GM12878 (cell line): ENCODE data around the gene LRRC47.

Source experiments
- CTCF ChIP-seq, 3 experiments: IDR thresholded peaks in 2 of 3; conservative IDR thresholded peaks in 1 of 3; 2 replicates each; pipeline ENCODE4 v1.5.1; 2011; ENCODE audit warnings: low read depth in 3 of 3, low read length in 3 of 3, mild to moderate bottlenecking in 3 of 3, control low read depth in 2 of 3, moderate library complexity in 2 of 3, inconsistent platforms in 1 of 3, mixed read lengths in 1 of 3; ENCODE audit not compliant: control insufficient read depth in 2 of 3, insufficient read depth in 1 of 3; ENCODE audit errors: extremely low read depth in 1 of 3
- EGR1 ChIP-seq, 2 experiments: IDR thresholded peaks; 1 replicate in 1 of 2; 2 replicates in 1 of 2; pipeline ENCODE4 v1.6.1; 2011 to 2012; ENCODE audit warnings: low read depth in 2 of 2, low read length in 2 of 2, borderline replicate concordance in 1 of 2, mild to moderate bottlenecking in 1 of 2, moderate library complexity in 1 of 2
- ETV6 ChIP-seq, 2 experiments: fragments of 450-650 bp in 1 of 2; IDR thresholded peaks in 1 of 2; conservative IDR thresholded peaks in 1 of 2; 2 replicates each; pipeline ENCODE4 v1.6.1; 2014; ENCODE audit warnings: antibody characterized with exemption in 1 of 2, borderline replicate concordance in 1 of 2, low read depth in 1 of 2, mild to moderate bottlenecking in 1 of 2, moderate library complexity in 1 of 2
- JUND ChIP-seq: IDR thresholded peaks from 2 replicates; pipeline ENCODE4 v1.6.1; 2012; ENCODE audit warnings: low read depth, mild to moderate bottlenecking, low read length, improper control_type of control experiment, moderate library complexity
- MTA3 ChIP-seq: IDR thresholded peaks from 2 replicates; pipeline ENCODE4 v1.6.1; 2012; ENCODE audit warnings: low read length, inconsistent platforms, borderline replicate concordance
- NFIC ChIP-seq: IDR thresholded peaks from 2 replicates; pipeline ENCODE4 v1.6.1; 2012; ENCODE audit warnings: low read depth, mild to moderate bottlenecking, inconsistent platforms, low read length, moderate library complexity
- POLR2A ChIP-seq: IDR thresholded peaks from 2 replicates; pipeline ENCODE4 v1.6.1; 2011; ENCODE audit warnings: low read depth, mild to moderate bottlenecking, low read length
- RAD21 ChIP-seq: IDR thresholded peaks from 2 replicates; pipeline ENCODE4 v1.6.1; 2011; ENCODE audit warnings: mild to moderate bottlenecking, low read depth, low read length, moderate library complexity; ENCODE audit not compliant: insufficient read depth
- STAT3 ChIP-seq: IDR thresholded peaks from 2 replicates; pipeline ENCODE4 v1.6.1; 2011; ENCODE audit warnings: low read depth, low read length, improper control_type of control experiment
- SUZ12 ChIP-seq: fragments of 200-600 bp; sonication (generic); IDR thresholded peaks from one replicate; pipeline ENCODE4 v1.6.1; 2018; ENCODE audit warnings: antibody characterized with exemption, mild to moderate bottlenecking; ENCODE audit not compliant: unreplicated experiment
- YY1 ChIP-seq: IDR thresholded peaks from 2 replicates; pipeline ENCODE4 v1.6.1; 2011; ENCODE audit warnings: low read depth, mild to moderate bottlenecking, low read length
- ZNF274 ChIP-seq: IDR thresholded peaks from one replicate; pipeline ENCODE4 v1.8.0; 2011; ENCODE audit not compliant: insufficient read length, insufficient read depth
- ZNF622 ChIP-seq: fragments of 450-650 bp; IDR thresholded peaks from 2 replicates; pipeline ENCODE4 v1.6.1; 2017; ENCODE audit warnings: mild to moderate bottlenecking, inconsistent platforms

- TF ChIP-seq CTCF (IDR thresholded peaks at IDR 0.05 in 2 of 3, conservative IDR thresholded peaks at IDR 0.05 in 1 of 3; ENCODE audit: control insufficient read depth in 2 of 3, extremely low read depth in 1 of 3, insufficient read depth in 1 of 3, low read depth in 3 of 3, low read length in 3 of 3) (no peak), SUZ12 (no peak), ZNF274 (no peak), EGR1 (IDR thresholded peaks at IDR 0.05; ENCODE audit: borderline replicate concordance in 1 of 2, low read depth in 2 of 2, low read length in 2 of 2) (no peak), ETV6 (conservative IDR thresholded peaks at IDR 0.05 in 1 of 2, IDR thresholded peaks at IDR 0.05 in 1 of 2; ENCODE audit: borderline replicate concordance in 1 of 2, low read depth in 1 of 2) (no peak), JUND (no peak), RAD21 (no peak), POLR2A (no peak), MTA3 (no peak), YY1 (no peak), NFIC (no peak), STAT3 (no peak), ZNF622 (no peak)
Measured at GRCh38 chr1:3811595-3811911, 15.3 kb upstream of the LRRC47 start.
